GM21723 (cell line): ENCODE data around the gene PPTC7.
"Not testable (repeated sequence)": the region's sequence is repeated elsewhere in the genome, so short reads cannot be mapped to it uniquely, and the experiment has no call there.

Experiments used
- ATAC-seq: cut with Tn5 transposase; IDR thresholded peaks from one replicate; pipeline ENCODE4 v1.9.1; 2021; ENCODE audit warnings: mild to moderate bottlenecking, moderate library complexity; ENCODE audit not compliant: unreplicated experiment

The PPTC7 gene

GRCh38 chr12:110587102-110587501, 4.0 kb upstream of the PPTC7 start:
- not testable (repeated sequence) for ATAC-seq

- ATAC-seq = no peak
Measured at GRCh38 chr12:110585231-110585799, 2.2 kb upstream of the PPTC7 start.

- ATAC-seq = peak; percentile 50
Measured at GRCh38 chr12:110582276-110583136, 612 bp downstream of the PPTC7 start.

- no peak for ATAC-seq
Measured at GRCh38 chr12:110581931-110582275, 1.2 kb downstream of the PPTC7 start.

- ATAC-seq = no peak
Measured at GRCh38 chr12:110579535-110580253, 3.4 kb downstream of the PPTC7 start.

GRCh38 chr12:110578694-110579534, 4.2 kb downstream of the PPTC7 start:
- no peak for ATAC-seq

- ATAC-seq = no peak
Measured at GRCh38 chr12:110577864-110578693, 5.0 kb downstream of the PPTC7 start.

GRCh38 chr12:110576504-110576903, 6.6 kb downstream of the PPTC7 start:
- no peak for ATAC-seq

- ATAC-seq = no peak
Measured at GRCh38 chr12:110575326-110575725, 7.8 kb downstream of the PPTC7 start.

- ATAC-seq = not testable (repeated sequence)
Measured at GRCh38 chr12:110574717-110575230, 8.3 kb downstream of the PPTC7 start.

- no peak for ATAC-seq
Measured at GRCh38 chr12:110574044-110574443, 9.1 kb downstream of the PPTC7 start.

GRCh38 chr12:110570798-110571197, 12.3 kb downstream of the PPTC7 start:
- ATAC-seq = not testable (repeated sequence)

GRCh38 chr12:110569838-110570237, 13.3 kb downstream of the PPTC7 start:
- not testable (repeated sequence) for ATAC-seq

- ATAC-seq = no peak
Measured at GRCh38 chr12:110568752-110569151, 14.4 kb downstream of the PPTC7 start.

- ATAC-seq = no peak
Measured at GRCh38 chr12:110566993-110567392, 16.1 kb downstream of the PPTC7 start.

- no peak for ATAC-seq
Measured at GRCh38 chr12:110565894-110566871, 16.9 kb downstream of the PPTC7 start.

- no peak for ATAC-seq
Measured at GRCh38 chr12:110564471-110564991, 18.6 kb downstream of the PPTC7 start.

GRCh38 chr12:110563702-110564470, 19.2 kb downstream of the PPTC7 start:
- no peak for ATAC-seq
